Sigmoid colon (tissue), 4 donors: ENCODE results near the gene DOCK9.

Source experiments
- EP300 ChIP-seq, 4 donors: sonication (generic); formaldehyde crosslinking; IDR thresholded peaks; one replicate each; pipeline ENCODE4 v1.6.1; 2017; ENCODE audit warnings: antibody characterized with exemption in 4 of 4
- POLR2A ChIP-seq, 2 donors: fragments of 450-650 bp; IDR thresholded peaks; one replicate each; pipeline ENCODE4 v1.6.1; 2016; ENCODE audit warnings: antibody characterized with exemption in 2 of 2, mild to moderate bottlenecking in 2 of 2, moderate library complexity in 2 of 2
- TF ChIP-seq, protein P1 (sequence below), 4 experiments: fragments of 450-650 bp in 3 of 4; fragments of 200-600 bp in 1 of 4; IDR thresholded peaks; one replicate each; pipeline ENCODE4 v1.5.1; 2016 to 2019; ENCODE audit warnings: antibody characterized with exemption in 4 of 4, mild to moderate bottlenecking in 3 of 4, moderate library complexity in 2 of 4

DNA sequence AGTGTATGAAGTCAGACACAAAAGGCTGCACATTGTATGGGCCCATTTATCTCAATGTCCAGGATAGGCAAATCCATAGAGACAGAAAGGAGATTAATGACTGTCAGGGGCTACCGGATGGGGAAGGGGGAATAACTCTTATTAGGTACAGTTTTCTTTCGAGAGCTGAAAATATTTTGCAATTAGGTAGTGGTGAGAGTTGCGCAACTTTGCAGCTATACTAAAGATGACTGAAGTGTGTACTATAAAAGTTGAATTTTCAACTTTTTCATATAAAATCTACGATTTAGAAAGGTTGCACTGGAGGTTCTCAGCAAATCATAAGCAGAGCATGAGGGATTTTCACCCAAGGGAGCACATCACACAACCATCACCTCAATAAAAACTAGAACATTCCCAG lies 209.3 kb downstream of the DOCK9 start:
- TF ChIP-seq, protein P1, sequence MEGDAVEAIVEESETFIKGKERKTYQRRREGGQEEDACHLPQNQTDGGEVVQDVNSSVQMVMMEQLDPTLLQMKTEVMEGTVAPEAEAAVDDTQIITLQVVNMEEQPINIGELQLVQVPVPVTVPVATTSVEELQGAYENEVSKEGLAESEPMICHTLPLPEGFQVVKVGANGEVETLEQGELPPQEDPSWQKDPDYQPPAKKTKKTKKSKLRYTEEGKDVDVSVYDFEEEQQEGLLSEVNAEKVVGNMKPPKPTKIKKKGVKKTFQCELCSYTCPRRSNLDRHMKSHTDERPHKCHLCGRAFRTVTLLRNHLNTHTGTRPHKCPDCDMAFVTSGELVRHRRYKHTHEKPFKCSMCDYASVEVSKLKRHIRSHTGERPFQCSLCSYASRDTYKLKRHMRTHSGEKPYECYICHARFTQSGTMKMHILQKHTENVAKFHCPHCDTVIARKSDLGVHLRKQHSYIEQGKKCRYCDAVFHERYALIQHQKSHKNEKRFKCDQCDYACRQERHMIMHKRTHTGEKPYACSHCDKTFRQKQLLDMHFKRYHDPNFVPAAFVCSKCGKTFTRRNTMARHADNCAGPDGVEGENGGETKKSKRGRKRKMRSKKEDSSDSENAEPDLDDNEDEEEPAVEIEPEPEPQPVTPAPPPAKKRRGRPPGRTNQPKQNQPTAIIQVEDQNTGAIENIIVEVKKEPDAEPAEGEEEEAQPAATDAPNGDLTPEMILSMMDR (IDR thresholded peaks at IDR 0.05), result no peak
- TF ChIP-seq POLR2A (IDR thresholded peaks at IDR 0.05) (no peak), EP300 (IDR thresholded peaks at IDR 0.05) (no peak)
